Epithelial cell of esophagus (primary cell): ENCODE measurements around the gene ZNF138.

Experiments used
- DNase-seq: peaks from one replicate; pipeline ENCODE4 v3.0.0; 2010; ENCODE audit warnings: low read depth
- H3K4me3 ChIP-seq: 2 replicates; pipeline ENCODE4 v1.5.1; 2011; ENCODE audit warnings: mild to moderate bottlenecking, low read length, control low read depth
- TF ChIP-seq, protein P1 (sequence below): IDR thresholded peaks from 2 replicates; pipeline ENCODE4 v1.5.1; 2011; ENCODE audit warnings: low read depth, mild to moderate bottlenecking, low read length, control low read depth, inconsistent platforms; ENCODE audit not compliant: insufficient read depth; ENCODE audit errors: missing control alignments

The ZNF138 gene

DNA sequence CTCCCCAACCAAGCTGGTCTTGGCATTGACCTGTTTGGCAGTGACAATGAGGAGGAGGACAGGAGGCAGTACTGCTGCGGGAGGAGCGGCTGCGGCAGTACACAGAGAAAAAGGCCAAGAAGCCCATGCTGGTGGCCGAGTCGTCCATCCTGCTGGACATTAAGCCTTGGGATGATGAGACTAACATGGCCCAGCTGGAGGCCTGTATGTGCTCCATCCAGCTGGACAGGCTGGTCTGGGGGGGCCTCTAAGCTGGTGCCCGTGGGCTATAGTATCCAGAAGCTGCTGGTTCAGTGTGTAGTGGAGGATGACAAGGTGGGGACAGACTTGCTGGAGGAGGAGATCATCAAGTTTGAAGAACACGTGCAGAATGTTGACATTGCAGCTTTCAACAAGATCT lies 69.7 kb downstream of the ZNF138 start:
- no peak for DNase-seq
- TF ChIP-seq, protein P1, sequence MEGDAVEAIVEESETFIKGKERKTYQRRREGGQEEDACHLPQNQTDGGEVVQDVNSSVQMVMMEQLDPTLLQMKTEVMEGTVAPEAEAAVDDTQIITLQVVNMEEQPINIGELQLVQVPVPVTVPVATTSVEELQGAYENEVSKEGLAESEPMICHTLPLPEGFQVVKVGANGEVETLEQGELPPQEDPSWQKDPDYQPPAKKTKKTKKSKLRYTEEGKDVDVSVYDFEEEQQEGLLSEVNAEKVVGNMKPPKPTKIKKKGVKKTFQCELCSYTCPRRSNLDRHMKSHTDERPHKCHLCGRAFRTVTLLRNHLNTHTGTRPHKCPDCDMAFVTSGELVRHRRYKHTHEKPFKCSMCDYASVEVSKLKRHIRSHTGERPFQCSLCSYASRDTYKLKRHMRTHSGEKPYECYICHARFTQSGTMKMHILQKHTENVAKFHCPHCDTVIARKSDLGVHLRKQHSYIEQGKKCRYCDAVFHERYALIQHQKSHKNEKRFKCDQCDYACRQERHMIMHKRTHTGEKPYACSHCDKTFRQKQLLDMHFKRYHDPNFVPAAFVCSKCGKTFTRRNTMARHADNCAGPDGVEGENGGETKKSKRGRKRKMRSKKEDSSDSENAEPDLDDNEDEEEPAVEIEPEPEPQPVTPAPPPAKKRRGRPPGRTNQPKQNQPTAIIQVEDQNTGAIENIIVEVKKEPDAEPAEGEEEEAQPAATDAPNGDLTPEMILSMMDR: no peak
- no peak overlapping the region for H3K4me3 ChIP-seq

DNA sequence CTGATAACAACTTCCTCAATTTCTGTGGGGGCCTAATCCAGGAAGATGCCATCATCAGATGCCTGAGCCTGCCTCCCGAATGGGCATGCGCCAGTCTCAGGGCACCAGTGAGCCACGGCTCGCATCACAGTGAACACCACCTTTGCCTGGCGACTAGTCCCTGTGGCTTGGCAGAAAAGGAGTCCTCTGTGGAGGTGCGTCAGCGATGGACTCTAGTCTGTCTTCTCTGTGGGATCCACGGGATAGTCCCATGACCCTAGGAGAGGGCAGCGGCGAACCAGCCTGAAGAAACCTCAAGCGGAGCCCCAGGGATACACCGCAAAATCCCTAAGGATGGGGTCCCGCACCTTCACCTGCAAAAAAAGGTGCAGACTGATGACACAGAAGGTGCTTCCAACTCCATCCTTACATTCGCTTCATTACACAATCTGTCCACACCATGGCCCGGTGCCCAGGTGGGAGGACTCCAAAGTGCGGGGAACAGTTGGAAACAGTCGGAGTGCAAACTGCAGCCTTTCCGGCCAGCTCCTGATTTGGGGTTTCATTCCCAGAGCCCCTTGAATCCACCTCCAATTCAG lies 73.7 kb downstream of the ZNF138 start:
- no peak overlapping the region for H3K4me3 ChIP-seq
- DNase-seq: no peak

DNA sequence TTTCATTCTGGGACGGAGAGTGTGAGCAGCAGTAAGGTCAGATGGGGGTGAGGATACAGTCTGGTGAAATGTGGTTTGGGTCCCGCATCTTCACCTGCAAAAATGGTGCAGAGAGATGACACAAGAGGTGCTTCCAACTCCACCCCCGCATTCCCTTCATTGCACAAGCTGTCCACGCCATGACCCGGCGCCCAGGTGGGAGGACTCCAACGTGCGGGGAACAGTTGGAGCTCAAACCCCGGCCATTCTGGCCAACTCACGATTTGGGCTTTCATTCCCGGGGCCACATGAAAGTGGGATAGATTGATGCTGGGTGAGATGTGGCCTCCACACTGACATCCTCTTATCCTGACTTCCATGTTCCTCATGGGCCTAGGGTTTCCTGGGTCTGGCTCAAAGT lies 74.3 kb downstream of the ZNF138 start:
- no peak for DNase-seq
- TF ChIP-seq, protein P1: no peak

More for the DNA sequence above, 73.7 kb downstream of the ZNF138 start:
- TF ChIP-seq, protein P1: no peak

DNA sequence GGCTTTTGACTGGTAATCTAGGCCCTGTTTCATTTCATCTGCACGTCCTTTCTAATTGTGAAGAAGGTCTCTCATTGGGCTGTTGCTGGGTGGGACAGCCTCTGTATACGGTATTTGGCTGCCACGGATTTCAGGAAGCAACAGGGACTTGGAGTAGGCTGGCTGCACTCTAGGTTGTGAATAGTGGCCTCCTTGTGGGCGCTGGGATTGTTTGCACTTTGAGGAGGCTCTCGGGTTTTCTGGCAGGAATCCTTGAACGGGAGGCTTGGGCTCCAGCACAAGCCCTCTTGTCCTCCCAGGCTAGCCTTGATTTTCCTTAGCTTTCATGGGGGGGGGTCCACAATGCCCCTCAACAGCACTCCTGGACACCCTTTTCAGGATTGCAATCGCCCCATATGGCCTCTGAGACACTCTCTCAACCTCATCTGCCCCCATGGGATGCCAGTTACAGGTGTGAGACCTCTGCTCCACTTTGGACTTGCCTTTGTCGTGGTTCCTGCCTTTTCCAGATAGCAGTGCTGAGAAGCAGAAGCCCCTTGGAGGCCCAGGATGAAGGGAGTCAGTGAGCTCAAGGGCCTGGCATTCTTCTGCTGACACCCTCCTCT lies 75.0 kb downstream of the ZNF138 start:
- no peak for DNase-seq
- H3K4me3 ChIP-seq: no peak overlapping the region
- TF ChIP-seq, protein P1: no peak

More for the DNA sequence above, 74.3 kb downstream of the ZNF138 start:
- H3K4me3 ChIP-seq: no peak overlapping the region

DNA sequence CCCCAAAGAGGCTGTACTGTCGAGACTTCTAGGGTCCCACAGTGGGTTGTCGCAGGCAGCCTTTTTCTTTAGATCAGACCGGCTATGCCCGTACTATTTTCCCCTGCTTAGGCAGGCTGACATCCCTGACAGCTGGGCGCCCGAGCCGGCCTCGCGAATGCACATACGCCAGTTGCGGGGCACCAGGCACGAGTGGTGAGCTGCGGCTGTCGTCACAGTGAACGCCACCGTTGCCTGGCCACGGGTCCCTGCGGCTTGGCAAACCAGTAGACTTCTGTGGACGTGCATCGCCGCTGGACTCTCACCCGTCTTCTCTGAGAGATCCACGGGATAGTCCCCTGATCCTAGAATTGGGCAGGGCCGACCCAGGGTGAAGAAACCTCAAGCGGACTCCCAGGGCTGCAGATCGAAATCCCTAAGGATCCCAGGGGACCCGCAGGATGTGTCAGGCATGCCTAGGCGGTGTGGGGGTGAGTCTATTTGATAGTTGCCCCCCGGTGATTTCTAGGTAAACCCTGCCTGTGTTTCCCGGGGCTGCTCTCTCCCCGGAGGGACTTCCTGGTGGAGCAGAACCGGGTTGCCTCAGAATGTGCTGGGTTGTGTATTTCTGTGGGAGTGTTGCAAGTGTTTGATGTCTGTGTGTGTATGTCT lies 75.8 kb downstream of the ZNF138 start:
- TF ChIP-seq, protein P1: no peak

DNA sequence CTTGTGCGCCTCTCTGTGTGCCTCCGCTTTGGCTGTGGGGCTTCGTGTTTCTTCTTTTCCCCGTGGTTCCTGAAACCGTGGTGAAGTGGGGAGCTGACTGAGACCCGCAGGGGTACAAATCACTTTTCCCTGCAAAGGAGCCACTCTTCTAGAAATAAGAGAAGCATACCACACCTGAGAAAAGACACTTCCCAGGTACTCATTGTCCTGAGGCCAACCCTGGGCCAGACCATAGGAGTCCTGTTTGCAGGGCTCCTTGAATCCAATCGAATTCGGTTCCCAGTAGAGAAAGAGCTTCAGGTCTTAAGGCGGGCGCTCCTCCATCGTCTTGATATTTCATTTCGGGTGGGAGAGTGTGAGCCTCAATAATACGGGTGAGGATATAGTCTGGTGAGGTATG lies 76.4 kb downstream of the ZNF138 start:
- DNase-seq: no peak
- H3K4me3 ChIP-seq: no peak overlapping the region
- TF ChIP-seq, protein P1: no peak

More for the DNA sequence above, 75.8 kb downstream of the ZNF138 start:
- DNase-seq: no peak
- H3K4me3 ChIP-seq: no peak overlapping the region

DNA sequence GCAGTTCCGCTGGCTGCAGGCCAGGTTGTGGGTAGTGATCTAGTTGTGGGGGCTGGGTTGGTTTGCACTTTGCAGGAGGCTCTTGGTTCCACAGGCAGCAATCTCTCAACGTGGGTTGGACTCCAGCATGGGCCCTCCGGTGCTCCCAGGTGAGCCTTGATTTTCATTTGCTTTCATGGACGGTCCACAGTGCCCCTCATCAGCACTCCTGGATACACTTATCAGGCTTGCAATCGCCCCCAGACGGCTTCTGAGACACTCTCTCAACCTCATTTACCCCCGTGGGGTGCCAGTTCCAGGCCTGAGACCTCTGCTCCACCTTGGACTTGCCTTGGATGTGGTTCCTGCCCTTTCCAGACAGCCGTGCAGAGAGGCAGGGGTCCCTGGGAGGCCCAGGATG lies 77.5 kb downstream of the ZNF138 start:
- no peak overlapping the region for H3K4me3 ChIP-seq
- no peak for DNase-seq
- TF ChIP-seq, protein P1: no peak
